Stimulated activated CD4-positive, alpha-beta T cell treated with anti-CD3 and anti-CD28 coated beads, Interleukin-2, amount 100 ng/mL, for 24 hours (primary cell): ENCODE measurements around the gene PAXIP1.
"Not testable (repeated sequence)": the region's sequence is repeated elsewhere in the genome, so short reads cannot be mapped to it uniquely, and the experiment has no call there.

Experiments
- DNase-seq, 2 donors: peaks; one replicate each; pipeline ENCODE4 v3.0.0-alpha.2; 2020

PAXIP1 gene, protein sequence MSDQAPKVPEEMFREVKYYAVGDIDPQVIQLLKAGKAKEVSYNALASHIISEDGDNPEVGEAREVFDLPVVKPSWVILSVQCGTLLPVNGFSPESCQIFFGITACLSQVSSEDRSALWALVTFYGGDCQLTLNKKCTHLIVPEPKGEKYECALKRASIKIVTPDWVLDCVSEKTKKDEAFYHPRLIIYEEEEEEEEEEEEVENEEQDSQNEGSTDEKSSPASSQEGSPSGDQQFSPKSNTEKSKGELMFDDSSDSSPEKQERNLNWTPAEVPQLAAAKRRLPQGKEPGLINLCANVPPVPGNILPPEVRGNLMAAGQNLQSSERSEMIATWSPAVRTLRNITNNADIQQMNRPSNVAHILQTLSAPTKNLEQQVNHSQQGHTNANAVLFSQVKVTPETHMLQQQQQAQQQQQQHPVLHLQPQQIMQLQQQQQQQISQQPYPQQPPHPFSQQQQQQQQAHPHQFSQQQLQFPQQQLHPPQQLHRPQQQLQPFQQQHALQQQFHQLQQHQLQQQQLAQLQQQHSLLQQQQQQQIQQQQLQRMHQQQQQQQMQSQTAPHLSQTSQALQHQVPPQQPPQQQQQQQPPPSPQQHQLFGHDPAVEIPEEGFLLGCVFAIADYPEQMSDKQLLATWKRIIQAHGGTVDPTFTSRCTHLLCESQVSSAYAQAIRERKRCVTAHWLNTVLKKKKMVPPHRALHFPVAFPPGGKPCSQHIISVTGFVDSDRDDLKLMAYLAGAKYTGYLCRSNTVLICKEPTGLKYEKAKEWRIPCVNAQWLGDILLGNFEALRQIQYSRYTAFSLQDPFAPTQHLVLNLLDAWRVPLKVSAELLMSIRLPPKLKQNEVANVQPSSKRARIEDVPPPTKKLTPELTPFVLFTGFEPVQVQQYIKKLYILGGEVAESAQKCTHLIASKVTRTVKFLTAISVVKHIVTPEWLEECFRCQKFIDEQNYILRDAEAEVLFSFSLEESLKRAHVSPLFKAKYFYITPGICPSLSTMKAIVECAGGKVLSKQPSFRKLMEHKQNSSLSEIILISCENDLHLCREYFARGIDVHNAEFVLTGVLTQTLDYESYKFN

DNA sequence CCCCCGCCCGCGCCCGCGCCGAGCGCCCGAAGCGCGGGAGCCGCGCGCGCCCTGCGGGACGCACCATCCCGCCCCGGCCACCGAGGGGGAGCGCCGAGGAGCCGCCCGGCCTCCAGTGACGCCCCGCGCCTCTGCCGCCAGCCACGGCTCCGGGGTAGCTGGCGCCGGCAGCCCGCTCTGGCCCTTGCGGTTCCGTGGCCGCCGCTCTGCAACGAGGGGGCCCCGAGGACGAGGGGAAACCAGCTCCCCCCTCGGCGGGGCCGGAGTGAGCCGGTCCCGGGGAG lies at the start of gene PAXIP1:
TSS of gene PAXIP1 (minus strand) at position 33 of the 284 bp plus-strand sequence. CDS start 195 bp downstream, outside the sequence.
- DNase-seq, result peak in 1 of 2 donors; percentile 70

DNA sequence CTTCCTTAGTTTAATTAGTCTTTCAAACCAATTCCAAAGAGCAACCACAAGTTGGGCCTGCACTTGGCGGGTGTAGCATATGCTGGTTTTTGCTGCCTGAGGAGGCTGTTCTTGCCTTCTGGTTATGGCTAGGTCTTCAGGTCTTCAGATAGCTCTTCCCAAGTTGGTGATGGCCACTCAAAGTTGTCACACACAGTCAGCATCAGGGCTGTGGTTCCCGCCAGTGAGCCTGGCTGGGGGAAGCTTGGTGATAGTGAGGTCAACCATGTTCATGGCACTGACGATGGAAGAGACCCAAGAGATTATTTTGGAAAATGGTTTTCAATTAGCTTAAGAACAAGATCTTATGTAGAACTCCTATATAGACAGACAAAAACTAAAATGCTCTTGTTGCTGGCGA lies 48.4 kb upstream of the PAXIP1 start:
- DNase-seq, result no peak

DNA sequence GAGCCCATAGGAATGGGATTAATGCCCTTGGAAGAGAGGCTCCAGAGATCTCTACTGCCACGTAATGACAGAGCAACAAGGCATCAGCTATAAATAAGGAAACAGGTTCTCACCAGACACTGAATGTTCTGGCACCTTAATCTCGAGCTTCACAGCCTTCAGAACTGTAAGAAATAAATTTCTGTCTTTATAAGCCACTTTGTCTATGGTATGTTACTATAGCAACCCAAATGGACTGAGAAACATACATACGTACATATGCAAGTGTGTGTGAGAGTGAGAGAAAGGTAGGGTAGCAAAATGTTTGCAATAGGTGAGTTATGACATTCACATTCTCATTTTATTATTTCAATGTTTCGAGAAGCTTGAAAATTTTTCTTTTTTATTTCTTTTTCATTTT lies 45.1 kb upstream of the PAXIP1 start:
- DNase-seq, result no peak

DNA sequence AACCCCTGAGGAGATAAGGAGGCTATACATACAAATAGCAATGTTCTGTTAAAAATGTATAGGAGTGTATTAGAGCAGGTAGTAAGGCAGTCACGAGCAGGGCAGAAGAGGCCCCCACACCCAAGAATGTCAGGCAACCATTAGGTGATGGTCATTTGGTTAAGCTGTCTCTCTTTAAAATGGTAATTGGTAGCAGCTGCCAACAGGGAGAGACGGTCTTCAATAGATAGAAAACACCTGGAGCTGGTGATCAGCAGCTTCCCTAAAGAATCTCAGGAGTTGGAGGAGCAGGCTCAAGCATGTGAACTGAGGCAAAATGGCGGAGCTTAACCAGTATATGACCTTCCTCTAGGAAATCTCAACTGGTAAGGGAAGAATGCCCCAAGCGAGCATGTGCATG lies 40.8 kb upstream of the PAXIP1 start:
- no peak for DNase-seq

DNA sequence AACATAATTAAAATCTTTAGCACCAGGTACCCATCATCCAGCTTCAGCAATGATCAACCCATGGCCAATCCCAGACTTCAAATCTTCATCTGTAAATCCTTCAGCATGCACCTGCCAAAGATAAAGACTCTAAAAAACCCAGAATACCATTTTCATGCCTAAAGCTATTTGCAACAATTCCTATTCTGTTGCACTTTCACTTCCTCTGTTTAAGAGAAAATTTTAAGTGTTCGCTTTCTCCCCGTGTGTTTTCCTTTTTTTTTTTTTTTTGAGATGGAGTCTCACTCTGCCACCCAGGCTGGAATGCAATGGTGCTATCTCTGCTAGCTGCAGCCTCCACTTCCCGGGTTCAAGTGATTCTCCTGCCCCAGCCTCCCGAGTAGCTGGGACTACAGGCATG lies 35.4 kb upstream of the PAXIP1 start:
- DNase-seq, result no peak

DNA sequence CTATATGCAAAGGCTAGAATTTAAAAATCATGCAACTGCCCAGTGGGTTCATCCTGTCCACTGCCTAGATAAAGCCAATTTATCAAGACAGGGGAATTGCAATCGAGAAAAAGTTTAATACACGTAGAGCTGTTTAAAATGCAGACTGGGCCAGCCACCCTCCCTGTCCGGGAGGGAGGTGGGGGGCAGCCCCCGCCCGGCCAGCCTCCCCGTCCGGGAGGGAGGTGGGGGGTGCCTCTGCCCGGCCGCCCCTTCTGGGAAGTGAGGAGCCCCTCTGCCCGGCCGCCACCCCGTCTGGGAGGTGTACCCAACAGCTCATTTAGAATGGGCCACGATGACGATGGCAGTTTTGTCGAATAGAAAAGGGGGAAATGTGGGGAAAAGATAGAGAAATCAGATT lies 31.6 kb upstream of the PAXIP1 start:
- DNase-seq, result not testable (repeated sequence)

DNA sequence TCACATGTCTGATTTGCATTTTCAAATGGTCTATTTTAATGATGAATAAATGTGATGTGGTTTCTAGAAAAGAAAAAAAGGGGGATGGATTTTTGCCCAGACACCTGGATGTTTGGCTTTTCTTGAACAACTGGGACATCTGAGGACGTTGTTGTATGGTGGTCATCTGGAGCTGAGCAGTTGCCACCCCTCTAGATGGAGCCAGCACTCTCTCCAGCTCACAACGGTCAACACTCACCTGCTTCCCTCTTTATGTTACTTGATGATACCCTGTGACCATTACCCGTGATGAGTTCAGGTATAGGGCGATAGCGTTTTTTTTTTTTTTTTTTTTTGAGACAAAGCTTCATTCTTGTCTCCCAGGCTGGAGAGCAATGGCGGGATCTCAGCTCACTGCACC lies 30.1 kb upstream of the PAXIP1 start:
- DNase-seq, result no peak

DNA sequence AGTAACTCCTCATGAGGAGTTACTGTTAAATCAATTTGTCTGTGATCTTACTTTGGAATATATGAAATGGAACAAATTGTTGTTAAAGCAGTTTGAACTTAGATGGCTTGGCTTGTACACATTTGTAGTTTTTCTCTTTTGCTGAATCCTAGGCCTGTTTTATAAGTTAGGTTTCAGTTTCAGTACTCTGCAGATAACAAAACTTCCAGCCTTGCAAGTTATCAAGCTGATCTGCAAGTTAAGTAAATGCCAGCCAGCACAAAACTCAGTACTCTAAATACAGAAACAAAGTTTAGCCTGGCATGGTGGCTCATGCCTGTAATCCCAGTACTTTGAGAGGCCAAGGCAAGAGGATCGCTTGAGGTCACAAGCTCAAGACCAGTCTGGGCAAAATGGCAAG lies 25.0 kb upstream of the PAXIP1 start:
- DNase-seq, result no peak

DNA sequence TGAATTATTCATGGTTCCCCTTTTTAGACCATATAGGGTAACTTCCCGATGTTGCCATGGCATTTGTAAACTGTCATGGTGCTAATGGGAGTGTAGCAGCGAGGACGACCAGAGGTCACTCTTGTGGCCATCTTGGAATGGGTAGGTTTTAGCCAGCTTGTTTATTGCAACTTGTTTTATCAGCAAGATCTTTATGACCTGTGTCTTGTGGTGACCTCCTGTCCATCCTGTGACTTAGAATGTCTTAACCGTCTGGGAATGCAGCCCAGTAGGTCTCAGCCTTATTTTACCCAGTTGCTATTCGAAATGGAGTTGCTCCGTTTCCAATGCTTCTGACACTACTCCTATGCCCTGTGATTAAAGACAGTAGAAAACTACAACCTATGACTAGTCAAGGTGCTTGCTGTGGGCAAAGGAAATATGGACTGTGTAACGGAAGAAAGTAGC lies 18.8 kb upstream of the PAXIP1 start:
- DNase-seq, result no peak

DNA sequence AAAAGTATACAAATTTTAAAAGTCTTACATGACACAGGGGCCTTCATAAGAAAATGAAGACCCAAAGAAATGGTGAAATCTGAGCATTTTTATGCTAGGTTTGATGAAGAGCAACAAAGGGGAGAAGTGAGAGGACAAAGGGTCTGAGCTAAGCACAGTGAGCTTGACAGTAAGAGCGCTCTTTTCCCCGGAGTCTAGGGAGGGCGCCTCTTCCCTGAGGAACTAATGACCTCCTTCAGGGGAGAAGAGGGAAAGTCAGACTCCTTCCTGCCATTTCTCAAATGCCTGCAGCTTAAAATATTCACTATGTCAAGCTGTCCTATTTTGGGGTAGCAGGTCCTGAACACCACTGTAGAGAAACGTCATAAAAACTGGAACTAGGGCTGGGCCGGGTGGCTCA lies 18.1 kb upstream of the PAXIP1 start:
- no peak for DNase-seq

DNA sequence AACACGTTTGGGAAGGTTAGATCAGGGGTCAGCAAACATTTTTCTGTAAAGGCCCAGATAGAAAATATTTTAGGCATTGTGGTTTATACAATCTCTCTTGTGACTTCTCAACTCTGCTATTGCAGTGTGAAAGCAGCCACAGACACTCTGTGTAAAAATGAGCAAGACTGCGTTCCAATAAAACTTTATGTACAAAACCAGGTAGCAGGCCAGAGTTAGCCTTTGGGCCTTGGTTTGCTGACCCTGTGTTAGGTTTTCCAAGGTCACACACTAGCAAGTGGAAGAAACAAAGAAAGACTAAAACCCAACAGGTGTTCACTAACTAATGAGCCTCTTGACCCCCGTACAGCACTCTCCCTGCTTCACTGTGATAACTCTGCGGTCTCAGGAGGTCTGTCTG lies 14.9 kb upstream of the PAXIP1 start:
- no peak for DNase-seq

DNA sequence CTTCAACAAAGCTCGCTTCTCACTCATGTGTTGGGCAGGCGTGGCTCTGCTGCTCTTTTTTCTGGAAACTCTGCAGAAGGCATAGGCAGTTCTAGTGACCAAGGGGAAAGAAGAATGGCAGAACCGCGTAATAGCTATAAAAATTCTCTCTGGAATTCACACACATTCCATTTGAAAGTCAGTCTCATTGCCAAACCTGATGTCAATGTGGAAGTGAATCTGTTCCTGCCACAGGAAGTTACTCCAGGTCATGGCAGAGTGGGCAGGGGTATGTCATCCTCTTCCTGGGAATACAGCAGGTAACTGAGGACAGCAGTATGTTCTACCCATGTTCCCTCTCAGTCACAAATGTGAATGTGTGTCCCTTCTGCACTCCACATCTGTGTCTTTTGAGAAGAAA lies 8.2 kb upstream of the PAXIP1 start:
- no peak for DNase-seq

DNA sequence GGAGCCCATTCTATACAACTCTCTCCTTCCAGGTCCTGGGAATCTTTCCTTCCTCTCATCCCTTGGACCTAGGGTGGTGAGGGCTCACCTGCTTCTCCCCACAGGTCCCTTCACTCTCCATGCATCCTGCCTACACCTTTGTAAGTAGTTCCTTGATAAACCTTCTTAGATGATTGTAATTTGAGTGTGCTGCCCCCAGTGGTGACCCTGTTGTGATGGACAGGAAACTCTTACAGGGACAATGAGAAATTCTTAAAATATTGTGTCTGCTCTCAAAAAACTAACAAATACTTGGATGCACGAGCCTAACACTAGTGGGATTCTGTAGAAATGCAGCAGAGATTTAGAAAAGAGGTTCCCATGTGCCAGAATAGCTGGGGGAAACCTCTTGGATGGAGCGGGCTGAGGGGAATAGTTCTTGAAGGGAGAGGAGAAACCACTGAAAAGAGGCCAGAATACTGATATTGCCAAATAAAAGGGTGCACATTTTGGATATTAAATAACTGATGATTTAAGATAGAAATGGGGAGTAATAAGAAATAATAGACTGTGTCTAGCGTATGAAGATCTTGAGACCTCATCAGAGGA lies 6.7 kb upstream of the PAXIP1 start:
- DNase-seq, result peak; percentile 40 to 41

DNA sequence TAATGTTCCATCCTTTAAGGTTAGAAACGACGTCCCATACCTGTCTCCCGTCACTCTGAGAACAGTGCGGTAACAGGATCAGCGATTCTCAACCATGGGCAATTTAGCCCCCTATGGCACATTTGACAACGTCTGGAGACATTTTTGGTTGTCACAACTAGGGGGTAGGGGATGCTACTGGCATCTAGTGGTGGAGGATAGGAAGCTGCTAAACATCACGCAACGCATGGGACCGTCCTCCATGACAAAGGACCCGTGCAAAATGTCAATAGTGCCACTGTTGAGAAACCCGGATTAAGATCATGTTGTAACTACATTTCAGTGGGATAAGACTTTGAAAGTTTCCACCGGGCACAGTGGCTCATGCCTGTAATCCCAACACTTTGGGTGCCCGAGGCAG lies 5.0 kb upstream of the PAXIP1 start:
- DNase-seq, result peak in 1 of 2 donors; percentile 22

DNA sequence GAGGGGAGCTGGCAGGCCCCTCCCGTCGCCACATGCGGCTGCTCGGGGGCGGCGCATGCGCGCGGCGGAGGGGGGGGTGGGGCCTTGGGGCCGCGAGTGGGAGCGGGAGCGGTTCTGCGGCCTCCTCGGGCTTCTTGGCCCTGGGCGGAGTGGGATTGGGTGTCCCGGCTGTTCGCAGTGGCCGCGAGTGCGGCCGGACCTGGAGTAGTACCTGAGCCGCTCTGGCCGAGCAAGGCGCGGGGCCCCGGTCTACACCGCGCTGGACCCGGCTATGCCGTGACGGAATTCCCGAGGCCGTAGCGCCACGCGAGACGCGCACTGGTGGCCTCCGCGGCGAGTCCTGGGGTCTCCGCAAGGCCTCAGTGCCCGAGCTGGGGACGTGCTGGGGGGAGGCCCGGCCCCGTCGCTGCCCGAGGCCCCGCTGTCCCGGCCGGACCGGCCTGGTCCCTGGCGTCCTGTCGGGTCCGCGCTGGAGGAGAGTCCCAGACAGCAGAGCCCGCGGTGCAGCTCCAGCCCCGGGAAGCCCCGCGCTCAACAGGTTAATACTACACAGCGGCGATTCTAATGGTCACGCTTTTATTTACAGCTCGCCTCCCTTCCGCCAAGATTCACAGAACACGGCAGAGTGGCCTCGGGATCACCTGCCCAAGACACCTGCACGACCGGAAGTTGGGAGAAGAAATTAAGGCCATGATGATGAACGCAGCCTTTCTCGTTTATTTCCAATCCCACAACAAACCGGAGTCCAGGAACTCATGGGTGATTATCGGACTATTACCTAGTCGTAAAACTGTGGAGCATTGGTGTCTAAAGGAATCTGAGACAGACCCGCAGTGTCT lies 671 bp upstream of the PAXIP1 start:
- DNase-seq, result peak; percentile 83 to 86

DNA sequence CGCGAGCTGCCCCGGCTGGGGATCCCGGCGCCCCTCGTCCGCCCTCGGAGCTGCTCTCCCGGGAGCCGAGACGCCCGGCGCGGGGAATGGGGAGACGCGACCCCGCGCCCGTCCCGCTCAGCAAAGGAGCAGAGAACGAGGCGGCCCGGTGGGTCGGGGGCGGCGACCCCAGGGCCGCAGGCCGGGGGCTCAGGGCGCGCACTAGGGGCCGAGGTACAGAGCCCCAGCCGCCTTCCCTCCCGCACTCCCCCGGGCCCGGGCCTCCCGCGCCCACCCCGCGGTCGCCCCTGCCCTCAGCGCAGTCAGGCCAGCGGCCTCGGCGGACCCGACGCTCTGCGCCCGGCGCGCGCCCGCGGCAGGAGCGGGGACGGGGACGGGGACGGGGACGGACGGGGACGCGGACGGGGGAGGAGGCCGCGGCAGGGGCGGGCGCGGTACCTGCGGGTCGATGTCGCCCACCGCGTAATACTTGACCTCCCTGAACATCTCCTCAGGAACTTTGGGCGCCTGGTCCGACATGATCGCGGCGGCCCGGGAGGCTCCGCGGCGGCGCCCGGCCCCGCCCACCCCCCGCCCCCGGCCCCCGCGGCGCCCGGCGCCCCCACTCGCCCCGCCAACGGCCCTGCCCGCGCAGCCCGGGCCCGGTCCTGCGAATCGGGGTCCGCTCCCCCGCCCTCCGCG lies 373 bp downstream of the PAXIP1 start:
- peak; percentile 49 to 55 for DNase-seq

DNA sequence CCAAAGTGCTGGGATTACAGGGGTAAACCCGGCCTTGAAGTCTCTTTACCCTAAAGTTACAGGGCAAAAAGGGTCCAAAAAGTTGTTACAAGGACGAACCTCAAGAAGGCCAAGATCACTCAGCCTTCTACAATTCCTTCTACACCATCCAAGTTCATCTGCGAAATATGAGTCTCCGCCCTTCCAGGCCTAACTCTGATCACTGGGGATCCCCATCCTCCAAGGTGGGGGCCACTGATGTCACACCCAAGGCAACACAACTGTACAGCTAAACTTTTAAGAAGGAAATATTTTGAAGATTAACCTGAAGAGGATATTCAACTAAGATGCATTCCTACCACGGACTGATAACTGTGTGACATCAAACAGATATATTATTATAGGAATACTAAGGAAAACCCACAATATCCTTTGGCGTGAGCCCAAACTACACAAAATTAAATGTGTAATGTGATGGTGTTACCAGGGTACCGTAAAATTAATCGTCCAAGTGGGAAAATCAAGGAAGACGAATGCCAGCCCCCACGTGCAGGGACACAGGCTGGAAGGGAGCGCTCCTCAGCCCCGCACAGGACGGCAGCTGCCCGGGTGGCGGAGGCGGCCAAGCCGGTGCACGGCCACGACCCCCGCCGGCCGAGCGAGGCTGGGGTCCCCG lies 1.0 kb downstream of the PAXIP1 start:
- DNase-seq, result peak in 1 of 2 donors; percentile 23

DNA sequence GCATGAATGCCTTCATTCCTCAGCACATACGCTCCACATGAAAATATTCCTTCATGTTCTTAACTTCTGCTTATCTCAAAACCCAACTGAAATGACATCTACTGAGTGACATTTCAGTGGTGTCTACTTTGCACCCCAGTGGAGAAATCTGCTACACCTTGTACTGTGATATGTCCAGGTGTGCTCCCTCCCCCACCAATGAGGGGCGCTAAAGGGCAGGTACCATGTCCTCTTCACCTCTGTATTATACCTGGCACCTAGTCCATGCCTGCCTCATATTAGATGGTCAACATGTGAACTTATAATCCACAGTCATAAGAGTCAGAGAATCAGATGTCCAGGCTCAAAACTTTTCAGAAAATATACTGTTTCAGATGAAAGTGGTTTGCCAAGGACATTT lies 2.1 kb downstream of the PAXIP1 start:
- no peak for DNase-seq

DNA sequence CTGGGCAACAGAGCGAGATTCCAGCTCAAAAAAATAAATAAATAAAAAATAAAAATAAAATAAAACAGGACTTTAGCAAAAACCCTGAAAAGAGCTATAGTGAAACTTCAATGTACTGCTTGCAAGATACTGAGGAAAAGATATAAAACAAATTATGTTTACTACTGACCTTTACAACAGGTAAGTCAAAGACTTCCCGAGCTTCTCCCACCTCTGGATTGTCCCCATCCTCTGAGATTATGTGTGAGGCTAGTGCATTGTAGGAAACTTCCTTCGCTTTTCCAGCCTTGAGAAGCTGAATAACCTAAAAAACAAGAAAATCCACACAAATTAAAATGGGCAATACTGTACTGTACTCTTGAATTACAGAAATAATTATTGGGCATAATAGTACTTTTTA lies 4.4 kb downstream of the PAXIP1 start:
- no peak for DNase-seq

DNA sequence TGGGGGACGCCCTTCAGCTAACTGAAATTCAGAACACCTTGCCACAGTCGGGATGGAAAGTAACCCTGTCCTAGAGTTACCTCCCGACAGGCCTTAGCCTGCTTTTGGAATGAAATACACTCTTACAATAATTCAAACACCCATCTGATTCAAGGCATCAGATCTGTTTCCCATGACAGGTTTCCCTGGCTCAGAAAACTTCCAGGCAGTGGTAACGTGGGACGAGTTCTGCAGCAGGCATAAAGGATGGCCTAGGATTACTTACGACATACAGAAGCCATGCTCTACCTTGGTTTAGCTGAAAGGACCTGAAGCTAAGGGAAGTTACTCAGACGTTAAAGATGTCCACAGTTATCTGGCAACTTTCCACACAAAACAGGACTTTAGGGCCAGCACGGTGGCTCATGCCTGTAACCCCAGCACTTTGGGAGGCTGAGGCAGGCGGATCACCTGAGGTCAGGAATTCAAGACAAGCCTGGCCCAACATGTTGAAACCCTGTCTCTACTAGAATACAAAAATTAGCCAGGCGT lies 5.0 kb downstream of the PAXIP1 start:
- no peak for DNase-seq

DNA sequence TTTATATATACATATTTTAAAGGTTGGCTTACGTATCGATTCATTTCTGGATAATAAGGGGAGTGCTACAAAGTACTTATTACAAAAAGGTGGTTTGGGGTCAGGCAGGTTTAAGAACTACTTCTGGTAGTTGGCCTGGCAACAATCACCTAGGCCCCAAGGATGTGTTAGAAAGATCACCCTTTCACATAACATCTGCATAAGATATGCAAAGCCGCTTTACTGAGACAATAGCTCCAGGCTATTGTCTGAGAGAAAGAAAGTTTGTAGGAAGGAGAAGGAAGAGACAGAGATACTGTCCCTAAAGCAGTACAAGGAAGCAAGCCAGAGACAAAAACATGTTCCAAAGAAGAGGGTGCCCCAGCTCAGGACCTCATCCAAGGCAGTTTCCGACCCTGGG lies 6.2 kb downstream of the PAXIP1 start:
- no peak for DNase-seq
